SK-N-SH (cell line): ENCODE data around the gene ATP2B3. TPM values are rescaled to one million over a fixed set of nuclear protein-coding genes. Genes with fewer than 3 reads are reported as not detected.
A peak's percentile ranks its signal among the peaks of the same experiment; 100 is the strongest.

ENCODE experiments used
- CTCF ChIA-PET: fragments of 300-600, 350-600 bp; formaldehyde crosslinking; extraction: SDS; loops from one replicate; lab custom pipeline; 2021; lab: Yijun Ruan, JAX
- POLR2A ChIA-PET: fragments of 350-600 bp; sonication (Branson Sonifier 250); formaldehyde crosslinking; extraction: SDS; loops from one replicate; lab custom pipeline; 2020; ENCODE audit warnings: antibody characterized with exemption, inconsistent platforms; lab: Yijun Ruan, JAX
- DNase-seq: peaks from one replicate; pipeline ENCODE4 v3.0.0; 2012
- H2AFZ ChIP-seq: fragments of 200-600 bp; sonication (generic); 2 replicates; pipeline ENCODE4 v1.8.1; 2016; ENCODE audit warnings: antibody characterized with exemption, mild to moderate bottlenecking, low read depth
- H3F3A ChIP-seq: fragments of 200-600 bp; sonication (generic); replicated peaks from 2 replicates; pipeline ENCODE3; 2016; ENCODE audit warnings: antibody characterized with exemption, mild to moderate bottlenecking; ENCODE audit not compliant: insufficient read depth
- H3K27ac ChIP-seq, 2 experiments: fragments of 200-500 bp in 1 of 2; fragments of 200-600 bp in 1 of 2; sonication (Bioruptor generic) in 1 of 2; sonication (generic), shearing (Covaris generic) in 1 of 2; 2 replicates each; pipeline versions ENCODE4 v1.5.1 to v1.6.1; 2014 to 2016; ENCODE audit warnings: low read depth in 2 of 2, inconsistent platforms in 1 of 2, low read length in 1 of 2, mild to moderate bottlenecking in 1 of 2, mixed read lengths in 1 of 2
- H3K27me3 ChIP-seq: fragments of 200-600 bp; sonication (generic), shearing (Covaris generic); 2 replicates; pipeline ENCODE4 v1.6.1; 2016; ENCODE audit warnings: mixed run types; ENCODE audit not compliant: insufficient read depth
- H3K36me3 ChIP-seq, 2 experiments: fragments of 200-500 bp in 1 of 2; fragments of 200-600 bp in 1 of 2; sonication (Bioruptor generic) in 1 of 2; sonication (generic) in 1 of 2; replicated peaks in 1 of 2; 2 replicates each; pipeline versions ENCODE3 to v1.5.1; 2014 to 2016; ENCODE audit warnings: low read length in 1 of 2, mild to moderate bottlenecking in 1 of 2; ENCODE audit not compliant: insufficient read depth in 2 of 2, control insufficient read depth in 1 of 2
- H3K4me1 ChIP-seq, 2 experiments: fragments of 200-500 bp in 1 of 2; fragments of 200-600 bp in 1 of 2; sonication (Bioruptor generic) in 1 of 2; sonication (generic), shearing (Covaris generic) in 1 of 2; 2 replicates each; pipeline versions ENCODE4 v1.5.1 to v1.6.1; 2014 to 2016; ENCODE audit warnings: low read depth in 1 of 2, low read length in 1 of 2, mixed run types in 1 of 2; ENCODE audit not compliant: insufficient read depth in 2 of 2, control insufficient read depth in 1 of 2
- H3K4me2 ChIP-seq: fragments of 200-600 bp; sonication (generic), shearing (Covaris generic); 2 replicates; pipeline ENCODE4 v1.6.1; 2017; ENCODE audit warnings: mixed run types
- H3K4me3 ChIP-seq, 2 experiments: fragments of 200-500 bp in 1 of 2; fragments of 200-600 bp in 1 of 2; sonication (Bioruptor generic) in 1 of 2; sonication (generic), shearing (Covaris generic) in 1 of 2; 2 replicates each; pipeline versions ENCODE4 v1.5.1 to v1.8.1; 2014 to 2016; ENCODE audit warnings: low read depth in 2 of 2, inconsistent platforms in 1 of 2, low read length in 1 of 2, mild to moderate bottlenecking in 1 of 2, mixed read lengths in 1 of 2, moderate library complexity in 1 of 2
- H3K79me2 ChIP-seq: fragments of 200-600 bp; sonication (generic); 2 replicates; pipeline ENCODE4 v1.8.1; 2017; ENCODE audit warnings: mild to moderate bottlenecking; ENCODE audit not compliant: insufficient read depth
- H3K9ac ChIP-seq: fragments of 200-600 bp; sonication (generic); 2 replicates; pipeline ENCODE4 v1.6.1; 2017; ENCODE audit warnings: mixed run types
- H3K9me2 ChIP-seq: fragments of 200-600 bp; sonication (generic); 2 replicates; pipeline ENCODE4 v1.6.1; 2017; ENCODE audit warnings: mixed run types
- H3K9me3 ChIP-seq: fragments of 200-600 bp; sonication (generic); 2 replicates; pipeline ENCODE4 v1.6.1; 2017; ENCODE audit warnings: mixed run types, mild to moderate bottlenecking, moderate library complexity
- H4K20me1 ChIP-seq: fragments of 200-600 bp; sonication (generic); 2 replicates; pipeline ENCODE4 v1.6.1; 2017; ENCODE audit warnings: mild to moderate bottlenecking, mixed run types; ENCODE audit not compliant: insufficient read depth
- CHD2 ChIP-seq: fragments of 150-350 bp; IDR thresholded peaks from 2 replicates; pipeline ENCODE4 v1.6.1; 2018; ENCODE audit warnings: low read length; ENCODE audit not compliant: partially characterized antibody
- CTCF ChIP-seq: fragments of 200-600 bp; sonication (generic); IDR thresholded peaks from 2 replicates; pipeline ENCODE4 v1.6.1; 2017; ENCODE audit warnings: antibody characterized with exemption, mild to moderate bottlenecking, moderate library complexity
- ELF1 ChIP-seq: IDR thresholded peaks from 2 replicates; pipeline ENCODE4 v1.4.0; 2012
- EZH2phosphoT487 ChIP-seq: fragments of 200-600 bp; sonication (generic); IDR thresholded peaks from 2 replicates; pipeline ENCODE4 v1.6.1; 2017; ENCODE audit warnings: low read depth, mixed run types, mild to moderate bottlenecking, antibody characterized with exemption, moderate library complexity, borderline replicate concordance
- FOSL2 ChIP-seq: IDR thresholded peaks from 2 replicates; pipeline ENCODE4 v1.4.0; 2012; ENCODE audit warnings: low read depth, mild to moderate bottlenecking, moderate library complexity, borderline replicate concordance
- FOXJ3 ChIP-seq: sonication (generic); formaldehyde crosslinking; IDR thresholded peaks from 2 replicates; pipeline ENCODE4 v1.5.1; 2020; ENCODE audit warnings: mild to moderate bottlenecking, missing genetic modification reagents
- GATA2 ChIP-seq: sonication (generic); formaldehyde crosslinking; IDR thresholded peaks from 2 replicates; pipeline ENCODE4 v1.5.0; 2020; ENCODE audit warnings: mild to moderate bottlenecking, missing genetic modification reagents
- JUND ChIP-seq: IDR thresholded peaks from 2 replicates; pipeline ENCODE4 v1.4.0; 2012
- MAX ChIP-seq: IDR thresholded peaks from 2 replicates; pipeline ENCODE4 v1.4.0; 2012; ENCODE audit warnings: low read depth
- MXI1 ChIP-seq: IDR thresholded peaks from 2 replicates; pipeline ENCODE4 v1.6.1; 2012; ENCODE audit warnings: mild to moderate bottlenecking, low read depth, low read length, improper control_type of control experiment
- PBX3 ChIP-seq: IDR thresholded peaks from 2 replicates; pipeline ENCODE4; 2012
- POLR2AphosphoS5 ChIP-seq: IDR thresholded peaks from 2 replicates; pipeline ENCODE4 v1.6.1; 2012; ENCODE audit warnings: low read depth, low read length
- SIN3A ChIP-seq: IDR thresholded peaks from 2 replicates; pipeline ENCODE4 v1.6.1; 2012; ENCODE audit warnings: low read depth, mild to moderate bottlenecking, low read length, moderate library complexity, borderline replicate concordance
- SMC3 ChIP-seq: IDR thresholded peaks from 2 replicates; pipeline ENCODE4 v1.6.1; 2012; ENCODE audit warnings: low read depth, low read length, improper control_type of control experiment
- TAF1 ChIP-seq: IDR thresholded peaks from 2 replicates; pipeline ENCODE4 v1.6.1; 2012; ENCODE audit warnings: low read depth, mild to moderate bottlenecking, low read length, moderate library complexity, borderline replicate concordance
- TCF12 ChIP-seq: IDR thresholded peaks from 2 replicates; pipeline ENCODE4 v1.4.0; 2012
- TEAD4 ChIP-seq: IDR thresholded peaks from 2 replicates; pipeline ENCODE4 v1.4.0; 2012; ENCODE audit warnings: mild to moderate bottlenecking, borderline replicate concordance; ENCODE audit not compliant: insufficient read depth
- WGBS: methylation state at CpG from one replicate; pipeline ENCODE4 v1.1.6; 2017; ENCODE audit warnings: low lambda C conversion rate; 5-methylcytosine and 5-hydroxymethylcytosine counted together
- polyA plus RNA-seq, 3 experiments: library from polyadenylated mRNA; depleted of rRNA; stranded (reverse); fragments of >200 nt; gene quantifications; 2 replicates each; pipeline ENCODE4 v1.2.3, GENCODE V29; 2012
- TF ChIP-seq, protein P1 (sequence below): fragments of 150-350 bp; IDR thresholded peaks from 2 replicates; pipeline ENCODE4 v1.6.1; 2016; ENCODE audit warnings: mild to moderate bottlenecking, low read depth, low read length

Gene ATP2B3
- polyA plus RNA-seq, 1 of the 3 experiments (the other 2 are of a cell fraction), result 0.16 TPM

DNA sequence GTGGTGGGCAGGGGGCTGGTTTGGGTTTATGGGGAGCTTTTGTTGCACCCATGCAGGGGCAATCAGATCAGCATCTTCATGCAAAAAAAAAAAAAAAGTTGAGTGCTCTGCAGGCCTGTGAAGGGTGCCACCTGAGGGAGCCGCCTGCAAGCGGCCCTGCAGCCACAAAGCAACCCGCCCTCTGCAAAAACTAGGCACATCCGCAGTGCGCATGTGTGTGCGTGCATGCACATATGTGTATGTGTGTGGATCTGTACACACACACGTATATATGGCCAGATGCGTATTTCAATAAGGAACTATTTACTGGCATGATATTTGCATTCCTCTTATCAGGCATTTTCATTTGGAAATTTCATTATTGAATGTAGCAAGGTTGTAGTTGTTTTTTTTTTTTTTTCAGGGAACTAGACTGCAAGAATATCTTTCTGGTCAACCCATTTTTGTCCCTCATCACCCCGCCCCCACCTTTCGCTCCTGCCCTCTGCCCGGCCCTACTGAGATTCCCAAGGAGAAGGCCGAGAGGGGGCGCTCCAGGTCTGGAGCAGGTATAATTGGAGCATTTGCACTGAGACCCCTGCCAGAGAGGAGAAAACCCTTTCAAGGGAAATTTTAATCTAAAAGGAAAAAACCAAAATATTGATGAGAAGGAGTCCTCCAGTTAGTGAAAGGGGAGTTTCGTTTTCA, 63.4 kb downstream of the ATP2B3 start:
- ChIA-PET CTCF (interaction anchor here (0.9 to 1.7 kb wide), 4 partner anchors 13 to 29 kb away, joined by 3 to 4 read pairs (median 4); no protein-coding TSS in a partner anchor), POLR2A (no interaction called here)
- H2AFZ ChIP-seq, result no peak overlapping the region
- no peak overlapping the region for H3K9ac ChIP-seq
- H3K79me2 ChIP-seq, result no peaks in the 10 kb centered on the region
- no peaks in the 10 kb centered on the region for H3K9me2 ChIP-seq
- H3K4me2 ChIP-seq, result no peak overlapping the region
- 55% methylated on average over 11 of the region's 14 CpGs for WGBS
- H3K27me3 ChIP-seq, result peaks cover 63% of the 10 kb centered on the region
- no peak overlapping the region for H3K4me3 ChIP-seq
- no peaks in the 10 kb centered on the region for H4K20me1 ChIP-seq
- no peaks in the 10 kb centered on the region for H3K36me3 ChIP-seq
- no peaks in the 10 kb centered on the region for H3K9me3 ChIP-seq
- peaks cover 0 to 13% of the 10 kb centered on the region in 2 experiments; a peak in 1 of 4 replicates for H3K4me1 ChIP-seq
- no peak for TF ChIP-seq SMC3
- peak; percentile 36 for TF ChIP-seq CTCF
- no peak overlapping the region for H3K27ac ChIP-seq
- no peaks in the 10 kb centered on the region for H3F3A ChIP-seq
- DNase-seq, result no peak

DNA sequence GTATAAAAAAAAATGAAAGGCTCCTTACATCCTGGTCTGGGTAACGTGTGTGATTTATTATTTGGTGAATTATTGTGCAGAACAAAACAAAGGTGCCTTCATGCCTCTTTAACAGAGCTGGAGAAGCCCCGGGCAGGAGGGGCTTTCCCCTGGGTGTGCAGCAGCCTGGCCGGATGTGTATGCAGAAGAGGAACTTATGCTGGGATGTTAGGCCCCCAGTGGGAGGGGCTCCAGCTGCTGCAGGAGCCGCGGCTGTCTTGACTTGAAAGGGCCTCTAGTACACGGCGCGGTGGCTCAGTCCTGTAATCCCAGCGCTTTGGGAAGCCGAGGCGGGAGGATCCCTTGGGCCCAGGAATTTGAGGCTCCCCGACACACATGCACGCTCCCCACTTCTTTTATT, 65.5 kb downstream of the ATP2B3 start:
- TF ChIP-seq, protein P1, sequence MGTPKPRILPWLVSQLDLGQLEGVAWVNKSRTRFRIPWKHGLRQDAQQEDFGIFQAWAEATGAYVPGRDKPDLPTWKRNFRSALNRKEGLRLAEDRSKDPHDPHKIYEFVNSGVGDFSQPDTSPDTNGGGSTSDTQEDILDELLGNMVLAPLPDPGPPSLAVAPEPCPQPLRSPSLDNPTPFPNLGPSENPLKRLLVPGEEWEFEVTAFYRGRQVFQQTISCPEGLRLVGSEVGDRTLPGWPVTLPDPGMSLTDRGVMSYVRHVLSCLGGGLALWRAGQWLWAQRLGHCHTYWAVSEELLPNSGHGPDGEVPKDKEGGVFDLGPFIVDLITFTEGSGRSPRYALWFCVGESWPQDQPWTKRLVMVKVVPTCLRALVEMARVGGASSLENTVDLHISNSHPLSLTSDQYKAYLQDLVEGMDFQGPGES, result no peak

DNA sequence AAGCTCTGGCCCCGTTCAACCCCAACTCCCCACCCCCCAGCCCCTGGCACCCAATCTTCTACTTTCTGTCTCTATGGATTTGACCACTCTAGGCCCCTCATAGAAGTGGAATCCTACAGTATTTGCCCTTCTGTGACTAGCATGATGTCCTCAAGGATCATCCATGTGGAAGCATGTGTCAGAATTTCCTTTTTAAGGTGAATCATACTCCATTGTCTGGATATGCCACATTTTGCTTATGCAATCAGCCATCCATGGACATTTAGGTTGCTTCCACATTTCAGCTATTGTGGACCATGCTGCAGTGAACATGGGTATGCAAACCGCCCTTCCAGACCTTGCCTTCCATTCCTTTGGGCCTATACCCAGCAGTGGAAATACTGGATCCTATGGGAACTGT, 66.0 kb downstream of the ATP2B3 start:
- H3K4me3 ChIP-seq, result no peak overlapping the region
- no peak for DNase-seq
- H3K36me3 ChIP-seq, result no peaks in the 10 kb centered on the region
- CTCF ChIA-PET, result interaction anchor here (1.2 kb wide), 1 partner anchor 62 kb away, joined by 4 read pairs; no protein-coding TSS in a partner anchor
- no peaks in the 10 kb centered on the region for H3K9me2 ChIP-seq
- 27% methylated on average over 2 of the region's 2 CpGs for WGBS
- H3K4me1 ChIP-seq, result no peaks in the 10 kb centered on the region; a peak in 1 of 4 replicates
- H3K27me3 ChIP-seq, result peaks cover 44% of the 10 kb centered on the region
- no peaks in the 10 kb centered on the region for H3K79me2 ChIP-seq
- H3K9me3 ChIP-seq, result no peaks in the 10 kb centered on the region
- no peaks in the 10 kb centered on the region for H4K20me1 ChIP-seq
- H3K4me2 ChIP-seq, result no peak overlapping the region
- no peak overlapping the region for H3K9ac ChIP-seq
- POLR2A ChIA-PET, result no interaction called here
- H2AFZ ChIP-seq, result no peak overlapping the region
- no peak overlapping the region for H3K27ac ChIP-seq
- no peaks in the 10 kb centered on the region for H3F3A ChIP-seq
- TF ChIP-seq MAX, result no peak
- TF ChIP-seq FOSL2, result no peak
- no peak for TF ChIP-seq SMC3
- TF ChIP-seq TCF12, result no peak
- no peak for TF ChIP-seq SIN3A
- no peak for TF ChIP-seq EZH2phosphoT487
- TF ChIP-seq POLR2AphosphoS5, result no peak
- no peak for TF ChIP-seq TEAD4
- no peak for TF ChIP-seq TAF1
- TF ChIP-seq GATA2 (CRISPR knock-in tag), result no peak
- no peak for TF ChIP-seq FOXJ3 (CRISPR knock-in tag)
- TF ChIP-seq JUND, result no peak
- no peak for TF ChIP-seq PBX3
- no peak for TF ChIP-seq ELF1
- TF ChIP-seq MXI1, result no peak
- no peak for TF ChIP-seq CHD2

More for the DNA sequence above, 65.5 kb downstream of the ATP2B3 start:
- no peak overlapping the region for H3K4me2 ChIP-seq
- no peaks in the 10 kb centered on the region for H3K79me2 ChIP-seq
- CTCF ChIA-PET, result interaction anchor here (1.2 kb wide), 1 partner anchor 62 kb away, joined by 4 read pairs; no protein-coding TSS in a partner anchor
- no peaks in the 10 kb centered on the region for H3K36me3 ChIP-seq
- peak; percentile 65 for DNase-seq
- no peaks in the 10 kb centered on the region for H4K20me1 ChIP-seq
- peaks cover 50% of the 10 kb centered on the region for H3K27me3 ChIP-seq
- H3K27ac ChIP-seq, result no peak overlapping the region; a peak in 1 of 4 replicates
- no peaks in the 10 kb centered on the region for H3K9me2 ChIP-seq
- 64% methylated on average over 9 of the region's 13 CpGs for WGBS
- no peak overlapping the region for H3K4me3 ChIP-seq
- no peak overlapping the region for H3K9ac ChIP-seq
- H3F3A ChIP-seq, result no peaks in the 10 kb centered on the region
- H3K4me1 ChIP-seq, result no peaks in the 10 kb centered on the region; a peak in 1 of 4 replicates
- no peaks in the 10 kb centered on the region for H3K9me3 ChIP-seq
- H2AFZ ChIP-seq, result no peak overlapping the region
- POLR2A ChIA-PET, result no interaction called here
